GM03348 (cell line): ENCODE results near the gene TES.

Experiments
- DNase-seq: peaks from one replicate; pipeline ENCODE4 v3.0.0; 2012; ENCODE audit warnings: low spot score

TES gene

GRCh38 chr7:116246357-116246756, 36.0 kb downstream of the TES start:
- no peak for DNase-seq

GRCh38 chr7:116249969-116250553, 39.7 kb downstream of the TES start:
- DNase-seq, result peak; percentile 36

GRCh38 chr7:116251675-116252074, 41.3 kb downstream of the TES start:
- no peak for DNase-seq

GRCh38 chr7:116252249-116252648, 41.9 kb downstream of the TES start:
- DNase-seq, result no peak

GRCh38 chr7:116257156-116257555, 46.8 kb downstream of the TES start:
- DNase-seq, result no peak

GRCh38 chr7:116258734-116259133, 48.4 kb downstream of the TES start:
- DNase-seq, result peak; percentile 47

- DNase-seq, result no peak
These were observed 49.0 kb downstream of the TES start for GRCh38 chr7:116259156-116259870.

- DNase-seq, result peak; percentile 68
These were observed 49.6 kb downstream of the TES start for GRCh38 chr7:116259871-116260440.

GRCh38 chr7:116261904-116262303, 51.6 kb downstream of the TES start:
- no peak for DNase-seq

- no peak for DNase-seq
These were observed 55.5 kb downstream of the TES start for GRCh38 chr7:116265881-116266280.

GRCh38 chr7:116269466-116269865, 59.1 kb downstream of the TES start:
- DNase-seq, result no peak

- peak; percentile 18 for DNase-seq
These were observed 61.0 kb downstream of the TES start for GRCh38 chr7:116271161-116271913.

GRCh38 chr7:116271963-116272886, 61.9 kb downstream of the TES start:
- DNase-seq, result peak; percentile 86

- DNase-seq, result no peak
These were observed 63.1 kb downstream of the TES start for GRCh38 chr7:116273283-116273917.

GRCh38 chr7:116273918-116274301, 63.6 kb downstream of the TES start:
- no peak for DNase-seq

- no peak for DNase-seq
These were observed 66.7 kb downstream of the TES start for GRCh38 chr7:116277070-116277469.

- DNase-seq, result no peak
These were observed 68.9 kb downstream of the TES start for GRCh38 chr7:116279217-116279616.

- no peak for DNase-seq
These were observed 70.5 kb downstream of the TES start for GRCh38 chr7:116280803-116281202.

GRCh38 chr7:116283595-116284204, 73.4 kb downstream of the TES start:
- DNase-seq, result no peak

GRCh38 chr7:116284390-116284789, 74.1 kb downstream of the TES start:
- no peak for DNase-seq

GRCh38 chr7:116285252-116285651, 74.9 kb downstream of the TES start:
- no peak for DNase-seq
